NB4 (cell line): ENCODE results near the gene NEFH.

ENCODE experiments used
- CTCF ChIP-seq: IDR thresholded peaks from one replicate; pipeline ENCODE4 v1.5.1; 2012; ENCODE audit warnings: low read depth, low read length
- MAX ChIP-seq: IDR thresholded peaks from 2 replicates; pipeline ENCODE4 v1.6.1; 2011; ENCODE audit warnings: low read depth, low read length
- POLR2A ChIP-seq: IDR thresholded peaks from 2 replicates; pipeline ENCODE4 v1.6.1; 2011; ENCODE audit warnings: mild to moderate bottlenecking; ENCODE audit not compliant: insufficient read length; ENCODE audit errors: extremely low read depth

GRCh38 chr22:29485448-29485847, 5.4 kb downstream of the NEFH start:
- no peak for TF ChIP-seq POLR2A
- TF ChIP-seq CTCF, result no peak
- no peak for TF ChIP-seq MAX
